Mesenchymal stem cell (in vitro differentiated cells and primary cell): Measurements from ENCODE around the gene NECTIN1.

Experiments
- DNase-seq: peaks from one replicate; pipeline ENCODE4 v3.0.0-alpha.2; 2013
- H2AFZ ChIP-seq: one replicate; pipeline ENCODE4 v1.6.1; 2013; ENCODE audit warnings: low read depth, mild to moderate bottlenecking, control low read depth, inconsistent platforms, low read length, moderate library complexity
- H2AK5ac ChIP-seq: 2 replicates; pipeline ENCODE4 v1.6.1; 2013; ENCODE audit warnings: low read length, moderate library complexity, mild to moderate bottlenecking, inconsistent platforms; ENCODE audit not compliant: severe bottlenecking
- H2BK120ac ChIP-seq: one replicate; pipeline ENCODE4 v1.6.1; 2013; ENCODE audit warnings: low read depth, mild to moderate bottlenecking, inconsistent platforms, low read length, moderate library complexity
- H2BK12ac ChIP-seq, 2 experiments: one replicate each; pipeline ENCODE4 v1.6.1; 2013; ENCODE audit warnings: inconsistent platforms in 2 of 2, low read length in 2 of 2, mild to moderate bottlenecking in 2 of 2, moderate library complexity in 2 of 2, control low read depth in 1 of 2
- H2BK15ac ChIP-seq: one replicate; pipeline ENCODE4 v1.6.1; 2013; ENCODE audit warnings: mild to moderate bottlenecking, low read depth, inconsistent platforms; ENCODE audit not compliant: poor library complexity, severe bottlenecking
- H2BK5ac ChIP-seq: 2 replicates; pipeline ENCODE4 v1.6.1; 2013; ENCODE audit warnings: low read depth, mild to moderate bottlenecking, low read length, control low read depth, inconsistent platforms; ENCODE audit not compliant: poor library complexity, severe bottlenecking
- H3K14ac ChIP-seq, 2 experiments: one replicate each; pipeline ENCODE4 v1.6.1; 2013; ENCODE audit warnings: inconsistent platforms in 2 of 2, low read length in 2 of 2, control low read depth in 1 of 2, mild to moderate bottlenecking in 1 of 2, moderate library complexity in 1 of 2
- H3K18ac ChIP-seq, 2 experiments: one replicate each; pipeline ENCODE4 v1.6.1; 2013; ENCODE audit warnings: inconsistent platforms in 2 of 2, low read length in 2 of 2, control low read depth in 1 of 2, low read depth in 1 of 2, mild to moderate bottlenecking in 1 of 2
- H3K23ac ChIP-seq, 2 experiments: one replicate each; pipeline ENCODE4 v1.6.1; 2013; ENCODE audit warnings: inconsistent platforms in 2 of 2, low read length in 2 of 2, mild to moderate bottlenecking in 2 of 2, moderate library complexity in 2 of 2, control low read depth in 1 of 2
- H3K27ac ChIP-seq: 2 replicates; pipeline ENCODE4 v1.5.1; 2013; ENCODE audit warnings: mild to moderate bottlenecking, moderate library complexity, low read length, control low read depth, inconsistent platforms; ENCODE audit not compliant: poor library complexity, severe bottlenecking
- H3K27me3 ChIP-seq, 2 experiments: 2 replicates each; pipeline versions ENCODE4 v1.6.1 to v1.7.0; 2013; ENCODE audit warnings: low read length in 2 of 2, mild to moderate bottlenecking in 2 of 2, moderate library complexity in 2 of 2, control low read depth in 1 of 2, inconsistent platforms in 1 of 2; ENCODE audit not compliant: control insufficient read depth in 1 of 2, insufficient read depth in 1 of 2
- H3K36me3 ChIP-seq, 2 experiments: 2 replicates each; pipeline versions ENCODE4 v1.6.1 to v1.7.0; 2013; ENCODE audit warnings: low read length in 2 of 2, control low read depth in 1 of 2, inconsistent platforms in 1 of 2, low read depth in 1 of 2, mild to moderate bottlenecking in 1 of 2; ENCODE audit not compliant: insufficient read depth in 2 of 2, control insufficient read depth in 1 of 2
- H3K4ac ChIP-seq, 2 experiments: one replicate each; pipeline ENCODE4 v1.6.1; 2013; ENCODE audit warnings: inconsistent platforms in 2 of 2, low read length in 2 of 2, mild to moderate bottlenecking in 2 of 2, moderate library complexity in 2 of 2, control low read depth in 1 of 2, low read depth in 1 of 2
- H3K4me1 ChIP-seq: 2 replicates; pipeline ENCODE4 v1.6.1; 2013; ENCODE audit warnings: low read depth, low read length, control low read depth; ENCODE audit not compliant: control insufficient read depth, insufficient read depth
- H3K4me2 ChIP-seq: 2 replicates; pipeline ENCODE4 v1.6.1; 2013; ENCODE audit warnings: low read length, mild to moderate bottlenecking, inconsistent platforms; ENCODE audit not compliant: poor library complexity, severe bottlenecking
- H3K4me3 ChIP-seq, 2 experiments: 2 replicates each; pipeline versions ENCODE4 v1.5.1 to v1.7.0; 2013; ENCODE audit warnings: low read length in 2 of 2, mild to moderate bottlenecking in 2 of 2, control low read depth in 1 of 2, low read depth in 1 of 2; ENCODE audit not compliant: insufficient read depth in 1 of 2
- H3K79me1 ChIP-seq: replicated peaks from 2 replicates; pipeline ENCODE4 v1.6.1; 2013; ENCODE audit warnings: mild to moderate bottlenecking, control low read depth, low read length, inconsistent platforms; ENCODE audit not compliant: poor library complexity, severe bottlenecking
- H3K9ac ChIP-seq: 2 replicates; pipeline ENCODE4 v1.7.0; 2013; ENCODE audit warnings: mild to moderate bottlenecking, low read length, moderate library complexity
- H3K9me3 ChIP-seq: 2 replicates; pipeline ENCODE4 v1.7.0; 2013; ENCODE audit warnings: mild to moderate bottlenecking, low read length; ENCODE audit not compliant: control insufficient read depth
- H4K8ac ChIP-seq: one replicate; pipeline ENCODE4 v1.6.1; 2013; ENCODE audit warnings: inconsistent platforms, mild to moderate bottlenecking, low read length, moderate library complexity
- H4K91ac ChIP-seq: one replicate; pipeline ENCODE4 v1.6.1; 2013; ENCODE audit warnings: mild to moderate bottlenecking, low read length, inconsistent platforms
- WGBS: methylation state at CpG from one replicate; pipeline ENCODE4 v1.1.7; 2013; ENCODE audit warnings: mixed read lengths; 5-methylcytosine and 5-hydroxymethylcytosine counted together

The NECTIN1 gene

GRCh38 chr11:119626197-119626841 lies 102.7 kb downstream of the NECTIN1 start:
- no peak overlapping the region for H3K4me3 ChIP-seq
- H3K79me1 ChIP-seq = no peaks in the 10 kb centered on the region
- H3K23ac ChIP-seq = no peak overlapping the region
- H2AFZ ChIP-seq = no peak overlapping the region
- H3K27ac ChIP-seq = no peak overlapping the region
- 28% methylated on average over 5 of the region's 7 CpGs for WGBS
- H4K91ac ChIP-seq = no peak overlapping the region
- H2BK5ac ChIP-seq = no peak overlapping the region
- no peak overlapping the region for H3K9ac ChIP-seq
- H3K36me3 ChIP-seq = no peaks in the 10 kb centered on the region
- no peak overlapping the region for H2BK120ac ChIP-seq
- no peak overlapping the region for H2BK12ac ChIP-seq
- H3K14ac ChIP-seq = no peak overlapping the region
- H3K18ac ChIP-seq = no peak overlapping the region
- no peak overlapping the region for H4K8ac ChIP-seq
- DNase-seq = no peak
- no peak overlapping the region for H3K4ac ChIP-seq
- peak overlapping the region; percentile 45 for H2BK15ac ChIP-seq
- peaks cover 12 to 32% of the 10 kb centered on the region in 2 experiments for H3K27me3 ChIP-seq
- H2AK5ac ChIP-seq = no peak overlapping the region
- peaks cover 4% of the 10 kb centered on the region for H3K4me1 ChIP-seq
- H3K4me2 ChIP-seq = no peak overlapping the region
- H3K9me3 ChIP-seq = no peaks in the 10 kb centered on the region

GRCh38 chr11:119625206-119625978 lies 103.6 kb downstream of the NECTIN1 start:
- Histone ChIP-seq H3K4me1 (peaks cover 4% of the 10 kb centered on the region), H3K9ac (peak overlapping the region; percentile 55), H3K27me3 (peaks cover 12 to 30% of the 10 kb centered on the region in 2 experiments), H3K23ac (no peak overlapping the region), H2BK12ac (no peak overlapping the region), H2BK15ac (no peak overlapping the region), H2BK120ac (no peak overlapping the region), H2AFZ (no peak overlapping the region), H3K14ac (no peak overlapping the region), H2AK5ac (no peak overlapping the region), H2BK5ac (no peak overlapping the region), H4K8ac (no peak overlapping the region), H3K9me3 (no peaks in the 10 kb centered on the region), H3K4me3 (no peak overlapping the region), H4K91ac (no peak overlapping the region), H3K18ac (no peak overlapping the region), H3K79me1 (no peaks in the 10 kb centered on the region), H3K36me3 (no peaks in the 10 kb centered on the region), H3K4ac (no peak overlapping the region), H3K27ac (no peak overlapping the region), H3K4me2 (no peak overlapping the region)
- DNase-seq = no peak
- WGBS = 80% methylated on average over 15 of the region's 19 CpGs

- H2BK15ac ChIP-seq = no peak overlapping the region
- no peak overlapping the region for H2BK12ac ChIP-seq
- H3K27me3 ChIP-seq = peaks cover 5 to 23% of the 10 kb centered on the region in 2 experiments
- H2BK5ac ChIP-seq = no peak overlapping the region
- peak overlapping the region in 1 of 2 experiments; percentile 37 for H3K4ac ChIP-seq
- WGBS = 94% methylated on average over 6 of the region's 6 CpGs
- no peaks in the 10 kb centered on the region for H3K9me3 ChIP-seq
- H3K27ac ChIP-seq = no peak overlapping the region
- peaks cover 4% of the 10 kb centered on the region for H3K4me1 ChIP-seq
- H2AFZ ChIP-seq = no peak overlapping the region
- no peak overlapping the region for H4K8ac ChIP-seq
- H3K4me2 ChIP-seq = no peak overlapping the region
- H3K9ac ChIP-seq = no peak overlapping the region
- no peaks in the 10 kb centered on the region for H3K36me3 ChIP-seq
- no peak for DNase-seq
- no peak overlapping the region for H4K91ac ChIP-seq
- H3K18ac ChIP-seq = no peak overlapping the region
- H3K14ac ChIP-seq = no peak overlapping the region
- no peak overlapping the region for H3K23ac ChIP-seq
- H3K4me3 ChIP-seq = no peak overlapping the region
- no peak overlapping the region for H2AK5ac ChIP-seq
- no peaks in the 10 kb centered on the region for H3K79me1 ChIP-seq
- no peak overlapping the region for H2BK120ac ChIP-seq
These were observed 104.4 kb downstream of the NECTIN1 start for GRCh38 chr11:119624629-119625028.

GRCh38 chr11:119624102-119624615 lies 104.8 kb downstream of the NECTIN1 start:
- Histone ChIP-seq H2BK5ac (no peak overlapping the region), H2BK120ac (no peak overlapping the region), H3K27ac (no peak overlapping the region), H3K9ac (no peak overlapping the region), H3K4me3 (no peak overlapping the region), H3K79me1 (no peaks in the 10 kb centered on the region), H2BK15ac (no peak overlapping the region), H3K4ac (peak overlapping the region in 1 of 2 experiments; percentile 37), H3K9me3 (no peaks in the 10 kb centered on the region), H2AK5ac (no peak overlapping the region), H4K8ac (no peak overlapping the region), H2AFZ (no peak overlapping the region), H3K4me1 (peaks cover 4% of the 10 kb centered on the region), H3K36me3 (no peaks in the 10 kb centered on the region), H3K27me3 (peaks cover 5 to 19% of the 10 kb centered on the region in 2 experiments), H3K18ac (peak overlapping the region in 1 of 2 experiments; percentile 0), H2BK12ac (no peak overlapping the region), H3K4me2 (no peak overlapping the region), H3K14ac (no peak overlapping the region), H3K23ac (no peak overlapping the region), H4K91ac (no peak overlapping the region)
- 34% methylated on average over 9 of the region's 9 CpGs for WGBS
- DNase-seq = no peak
